HG03139 (cell line): ENCODE measurements around the gene SHC2.
"Not testable (repeated sequence)": the region's sequence is repeated elsewhere in the genome, so short reads cannot be mapped to it uniquely, and the experiment has no call there.

Source experiments
- ATAC-seq: cut with Tn5 transposase; IDR thresholded peaks from one replicate; pipeline ENCODE4 v1.9.1; 2021; ENCODE audit not compliant: unreplicated experiment

Gene SHC2

DNA sequence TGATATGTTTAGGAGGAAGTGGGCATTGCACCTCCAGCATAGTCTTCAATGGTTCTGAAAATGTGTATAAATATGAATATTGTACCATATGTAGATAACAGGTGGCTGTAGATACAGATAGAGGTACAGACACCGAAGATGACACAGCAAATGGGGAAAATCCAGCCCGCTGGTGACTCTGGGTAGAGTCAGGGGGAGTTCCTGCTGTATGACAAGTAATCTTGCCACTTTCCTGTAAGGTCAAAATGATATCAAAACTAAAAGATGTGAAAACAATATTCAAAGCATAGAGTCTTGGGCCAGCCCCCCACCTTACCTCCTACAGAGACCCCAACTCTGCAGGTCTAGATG lies 69.7 kb downstream of the SHC2 start:
- no peak for ATAC-seq

DNA sequence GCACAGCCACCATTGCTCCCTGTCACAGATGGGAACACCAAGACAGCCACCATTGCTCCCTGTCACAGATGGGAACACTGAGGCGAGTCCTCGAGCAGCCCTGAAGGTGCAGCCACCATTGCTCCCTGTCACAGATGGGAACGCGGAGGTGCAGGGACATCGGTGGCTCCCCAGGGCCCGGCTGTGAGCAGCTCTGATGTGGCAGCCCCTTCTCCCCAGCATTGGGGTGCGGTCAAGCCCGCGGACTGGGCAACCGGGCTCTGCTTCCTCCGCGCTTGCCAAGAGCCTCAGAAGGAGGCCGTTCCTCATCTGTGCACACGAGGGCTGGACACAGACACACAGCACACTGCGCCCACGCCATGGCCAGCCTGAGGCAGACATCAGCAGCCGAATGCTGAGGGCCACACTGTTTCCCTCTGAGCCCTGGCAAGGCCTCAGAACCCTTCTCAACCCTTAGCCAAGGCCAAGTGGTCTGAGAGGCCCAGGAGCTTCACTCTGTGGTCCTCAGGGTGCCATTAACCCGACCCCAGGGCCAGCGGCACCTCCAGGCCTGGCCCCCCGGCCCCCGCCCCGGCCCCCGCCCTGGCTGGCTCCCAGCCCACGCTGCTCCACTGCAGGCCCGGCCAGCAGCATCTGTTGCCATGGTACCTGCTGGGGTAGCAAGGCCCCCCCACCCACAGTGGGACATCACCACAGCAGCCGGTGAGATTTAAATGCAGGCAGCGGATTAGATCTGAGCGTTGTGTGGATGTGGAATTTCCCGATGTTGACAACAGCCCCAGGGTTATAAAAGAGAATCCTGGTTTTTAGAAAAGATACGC lies 70.2 kb downstream of the SHC2 start:
- ATAC-seq: no peak

- no peak for ATAC-seq
Observed at GRCh38 chr19:389935-390289, 70.9 kb downstream of the SHC2 start.

DNA sequence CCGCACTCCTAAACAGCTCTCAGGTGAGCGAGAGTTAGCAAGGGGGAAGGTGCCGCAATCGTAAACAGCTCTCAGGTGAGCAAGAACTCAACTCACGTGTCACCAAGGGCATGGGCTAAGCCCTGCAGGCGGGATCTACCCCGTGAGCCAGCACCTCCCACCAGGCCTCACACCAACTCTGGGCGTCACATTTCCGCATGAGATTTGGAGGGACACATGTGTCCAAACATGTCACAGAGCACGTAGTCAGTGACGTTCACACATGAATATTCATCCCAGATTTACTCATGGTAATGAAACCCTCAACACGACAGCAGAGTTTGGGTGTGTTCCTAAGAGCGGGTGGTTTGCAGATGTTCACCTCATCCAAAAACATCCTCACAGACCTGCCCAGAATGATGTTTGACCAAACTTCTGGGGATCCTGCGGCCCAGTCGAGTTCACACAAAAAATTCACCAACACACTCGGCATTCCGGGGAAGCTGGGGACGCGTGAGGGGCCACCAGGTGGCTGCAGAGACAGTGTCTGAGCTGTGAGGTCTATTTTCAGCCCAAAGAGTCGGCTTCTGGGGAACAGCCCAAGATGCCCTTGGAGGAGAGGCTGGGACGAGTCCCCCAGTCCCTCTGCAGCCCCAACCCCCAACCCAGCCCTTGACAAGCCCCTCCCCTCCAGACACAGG lies 71.4 kb downstream of the SHC2 start:
- no peak for ATAC-seq

GRCh38 chr19:388691-389090 lies 72.1 kb downstream of the SHC2 start:
- ATAC-seq: no peak

- no peak for ATAC-seq
Observed at GRCh38 chr19:387777-388176, 73.1 kb downstream of the SHC2 start.

DNA sequence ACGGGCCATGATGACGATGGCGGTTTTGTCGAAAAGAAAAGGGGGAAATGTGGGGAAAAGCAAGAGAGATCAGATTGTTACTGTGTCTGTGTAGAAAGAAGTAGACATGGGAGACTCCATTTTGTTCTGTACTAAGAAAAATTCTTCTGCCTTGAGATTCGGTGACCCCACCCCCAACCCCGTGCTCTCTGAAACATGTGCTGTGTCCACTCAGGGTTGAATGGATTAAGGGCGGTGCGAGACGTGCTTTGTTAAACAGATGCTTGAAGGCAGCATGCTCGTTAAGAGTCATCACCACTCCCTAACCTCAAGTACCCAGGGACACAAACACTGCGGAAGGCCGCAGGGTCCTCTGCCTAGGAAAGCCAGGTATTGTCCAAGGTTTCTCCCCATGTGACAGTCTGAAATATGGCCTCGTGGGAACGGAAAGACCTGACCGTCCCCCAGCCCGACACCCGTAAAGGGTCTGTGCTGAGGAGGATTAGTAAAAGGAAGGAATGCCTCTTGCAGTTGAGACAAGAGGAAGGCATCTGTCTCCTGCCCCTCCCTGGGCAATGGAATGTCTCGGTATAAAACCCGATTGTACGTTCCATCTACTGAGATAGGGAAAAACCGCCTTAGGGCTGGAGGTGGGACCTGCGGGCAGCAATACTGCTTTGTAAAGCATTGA lies 74.1 kb downstream of the SHC2 start:
- not testable (repeated sequence) for ATAC-seq

DNA sequence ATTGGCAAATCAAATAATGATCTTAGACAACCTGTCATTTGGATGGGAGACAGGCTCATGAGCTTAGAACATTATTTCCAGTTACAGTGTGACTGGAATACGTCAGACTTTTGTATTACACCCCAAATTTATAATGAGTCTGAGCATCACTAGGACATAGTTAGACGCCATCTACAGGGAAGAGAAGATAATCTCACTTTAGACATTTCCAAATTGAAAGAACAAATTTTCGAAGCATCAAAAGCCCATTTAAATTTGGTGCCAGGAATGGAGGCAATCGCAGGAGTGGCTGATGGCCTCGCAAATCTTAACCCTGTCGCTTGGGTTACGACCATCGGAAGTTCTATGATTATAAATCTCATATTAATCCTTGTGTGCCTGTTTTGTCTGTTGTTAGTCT lies 74.6 kb downstream of the SHC2 start:
- ATAC-seq: not testable (repeated sequence)

- ATAC-seq: no peak
Observed at GRCh38 chr19:384799-385169, 76.0 kb downstream of the SHC2 start.

DNA sequence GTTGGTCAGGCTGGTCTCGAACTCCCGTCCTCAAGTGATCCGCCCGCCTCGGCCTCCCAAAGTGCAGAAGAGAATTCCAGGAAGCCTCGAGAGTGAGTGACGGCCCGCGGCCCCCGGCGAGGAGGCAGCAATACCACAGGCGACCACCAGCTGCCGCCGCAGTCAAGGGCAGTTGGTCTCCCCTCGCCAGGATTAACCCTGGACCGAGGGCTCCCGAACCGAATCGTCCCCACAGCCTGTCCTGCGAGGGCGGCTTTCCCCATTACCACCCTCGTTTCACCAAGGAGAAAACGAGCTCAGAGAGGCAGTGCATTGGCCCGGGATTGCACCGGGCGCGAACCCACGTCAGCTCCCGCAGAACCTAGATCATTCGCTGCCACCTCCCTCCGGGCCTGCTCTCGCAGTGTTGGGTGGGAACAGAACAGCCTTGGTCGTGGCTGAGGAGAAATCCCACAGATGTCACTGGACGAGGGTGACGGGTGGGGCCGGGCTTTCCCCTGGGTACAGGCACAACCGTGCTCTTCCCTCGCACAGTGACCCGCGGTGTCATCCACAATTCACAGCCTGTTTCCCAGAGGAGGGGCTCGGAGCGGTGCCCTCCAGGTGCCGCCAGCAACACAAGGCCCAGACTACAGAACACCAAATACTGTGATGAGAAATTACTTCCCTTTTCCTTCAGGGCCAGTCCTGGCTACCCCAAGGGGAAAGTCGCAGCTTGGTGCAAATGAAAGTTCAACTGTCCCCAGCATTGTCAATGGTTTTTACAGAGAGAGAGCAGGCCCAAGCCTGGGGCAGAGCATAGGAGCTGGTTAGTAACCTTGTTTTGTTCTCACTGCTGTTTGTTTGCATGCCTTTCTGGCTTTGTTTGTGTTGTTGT lies 76.7 kb downstream of the SHC2 start:
- ATAC-seq: no peak

- no peak for ATAC-seq
Observed at GRCh38 chr19:383040-383439, 77.8 kb downstream of the SHC2 start.

GRCh38 chr19:382578-382977 lies 78.3 kb downstream of the SHC2 start:
- not testable (repeated sequence) for ATAC-seq

GRCh38 chr19:381901-382300 lies 78.9 kb downstream of the SHC2 start:
- ATAC-seq: not testable (repeated sequence)

GRCh38 chr19:380618-381219 lies 80.1 kb downstream of the SHC2 start:
- not testable (repeated sequence) for ATAC-seq

- ATAC-seq: no peak
Observed at GRCh38 chr19:379796-380195, 81.0 kb downstream of the SHC2 start.

DNA sequence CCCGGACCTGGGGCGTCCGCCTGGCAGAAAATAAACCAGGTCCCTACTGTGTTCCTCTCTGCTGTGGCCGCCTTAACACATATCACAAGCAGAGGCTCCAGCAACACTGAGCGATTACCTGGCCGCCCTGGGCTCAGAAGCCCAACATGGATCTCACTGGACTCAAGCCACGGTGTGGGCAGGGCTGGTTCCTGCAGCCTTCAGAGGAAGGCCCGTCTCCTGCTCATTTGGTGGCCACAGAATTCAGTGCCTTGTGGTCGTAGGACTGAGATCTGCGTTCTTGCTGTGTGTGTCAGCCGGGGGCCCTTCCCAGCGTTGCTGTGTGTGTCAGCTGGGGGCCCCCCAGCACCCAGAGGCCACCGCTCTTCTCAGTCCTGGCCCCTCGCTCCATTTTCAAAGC lies 82.1 kb downstream of the SHC2 start:
- no peak for ATAC-seq

DNA sequence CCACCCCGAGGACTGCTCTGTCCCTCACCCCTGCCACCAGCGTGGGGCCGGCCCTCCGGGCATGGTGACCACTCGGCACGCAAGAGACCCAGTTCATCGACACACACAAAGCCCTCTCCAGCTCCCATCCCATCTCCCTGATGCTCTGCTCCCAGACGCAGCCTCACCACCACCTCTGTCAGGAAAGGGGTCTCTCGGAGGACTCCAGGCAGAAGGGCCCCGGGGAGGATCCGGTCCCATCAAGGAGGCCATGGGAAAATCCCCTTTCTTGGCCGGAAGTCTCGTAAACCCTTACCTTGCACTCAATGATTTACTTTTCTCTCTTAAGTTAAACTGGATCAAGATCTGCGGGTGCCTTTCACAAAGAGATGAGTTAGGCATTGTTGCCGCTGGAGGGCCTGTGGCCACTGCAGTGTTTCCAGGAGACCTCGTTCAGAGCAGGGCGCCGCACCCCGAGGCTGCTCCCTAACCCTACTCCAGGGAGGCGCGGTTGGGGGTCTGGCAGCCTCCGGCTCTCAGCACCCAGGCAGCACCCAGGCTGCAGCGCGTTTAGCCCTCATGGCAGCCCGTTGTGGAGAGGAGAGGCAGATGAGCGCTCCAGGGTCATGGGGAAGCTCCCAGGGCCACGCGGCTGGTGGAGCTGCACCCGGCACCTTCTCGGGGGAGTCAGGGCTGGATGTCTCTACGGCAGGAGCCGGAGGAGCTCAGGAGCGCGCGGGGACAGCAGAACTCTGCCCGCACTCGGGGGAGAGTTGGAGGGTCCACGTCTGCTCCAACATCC lies 82.8 kb downstream of the SHC2 start:
- no peak for ATAC-seq

GRCh38 chr19:376111-376470 lies 84.7 kb downstream of the SHC2 start:
- no peak for ATAC-seq

- ATAC-seq: no peak
Observed at GRCh38 chr19:375395-376110, 85.3 kb downstream of the SHC2 start.

- no peak for ATAC-seq
Observed at GRCh38 chr19:374886-375235, 86.0 kb downstream of the SHC2 start.
